Measurements from ENCODE around the gene PTDSS2. TPM values are rescaled to one million over a fixed set of nuclear protein-coding genes. Genes with fewer than 3 reads are reported as not detected.
"Not testable (repeated sequence)": the region's sequence is repeated elsewhere in the genome, so short reads cannot be mapped to it uniquely, and the experiment has no call there.

PTDSS2 gene
- total RNA-seq, result 55.3 and 56.1 TPM in 2 replicates
- long read RNA-seq, partial matches to known transcripts, result 1 of 9 reads
- long read RNA-seq, other reads (novel, unspliced or antisense), result 7 of 9 reads

GRCh38 chr11:449889-450808, at the start of gene PTDSS2:
Gene PTDSS2 (plus strand): TSS chr11:450279. CDS start chr11:450456, 177 bp downstream.
- Mint-ChIP-seq H3K27me3 (ENCODE audit: unreplicated experiment) (no peaks in the 10 kb centered on the region), H3K27ac (ENCODE audit: unreplicated experiment) (peak within 1 kb of the TSS; percentile 97), H3K4me3 (ENCODE audit: unreplicated experiment) (peak within 1 kb of the TSS; percentile 98), H3K4me1 (ENCODE audit: unreplicated experiment) (peaks cover 26% of the 10 kb centered on the region), H3K9me3 (ENCODE audit: unreplicated experiment) (no peaks in the 10 kb centered on the region), H3K36me3 (ENCODE audit: unreplicated experiment) (peaks cover 9% of the 10 kb centered on the region)
- no peak for TF ChIP-seq CTCF (IDR thresholded peaks at IDR 0.05)
- peak; percentile 98 for DNase-seq (ENCODE audit: extremely low spot score, unreplicated experiment)

GRCh38 chr11:401196-401595, 48.9 kb upstream of the PTDSS2 start:
- H3K36me3 Mint-ChIP-seq (ENCODE audit: unreplicated experiment); H3K4me1 Mint-ChIP-seq (ENCODE audit: unreplicated experiment); DNase-seq (ENCODE audit: extremely low spot score, unreplicated experiment); H3K27me3 Mint-ChIP-seq (ENCODE audit: unreplicated experiment); H3K4me3 Mint-ChIP-seq (ENCODE audit: unreplicated experiment); H3K9me3 Mint-ChIP-seq (ENCODE audit: unreplicated experiment); H3K27ac Mint-ChIP-seq (ENCODE audit: unreplicated experiment): not testable (repeated sequence)

GRCh38 chr11:403021-403760, 46.9 kb upstream of the PTDSS2 start:
- no peaks in the 10 kb centered on the region for H3K27me3 Mint-ChIP-seq (ENCODE audit: unreplicated experiment)
- no peaks in the 10 kb centered on the region for H3K36me3 Mint-ChIP-seq (ENCODE audit: unreplicated experiment)
- no peak for TF ChIP-seq CTCF (IDR thresholded peaks at IDR 0.05)
- peaks cover 7% of the 10 kb centered on the region for H3K4me1 Mint-ChIP-seq (ENCODE audit: unreplicated experiment)
- no peak overlapping the region for H3K27ac Mint-ChIP-seq (ENCODE audit: unreplicated experiment)
- no peak overlapping the region for H3K4me3 Mint-ChIP-seq (ENCODE audit: unreplicated experiment)
- H3K9me3 Mint-ChIP-seq (ENCODE audit: unreplicated experiment), result no peaks in the 10 kb centered on the region
- DNase-seq (ENCODE audit: extremely low spot score, unreplicated experiment), result no peak

- no peaks in the 10 kb centered on the region for H3K27me3 Mint-ChIP-seq (ENCODE audit: unreplicated experiment)
- H3K4me3 Mint-ChIP-seq (ENCODE audit: unreplicated experiment), result no peak overlapping the region
- no peak overlapping the region for H3K27ac Mint-ChIP-seq (ENCODE audit: unreplicated experiment)
- no peak for TF ChIP-seq CTCF (IDR thresholded peaks at IDR 0.05)
- H3K9me3 Mint-ChIP-seq (ENCODE audit: unreplicated experiment), result no peaks in the 10 kb centered on the region
- H3K4me1 Mint-ChIP-seq (ENCODE audit: unreplicated experiment), result peaks cover 7% of the 10 kb centered on the region
- no peak for DNase-seq (ENCODE audit: extremely low spot score, unreplicated experiment)
- H3K36me3 Mint-ChIP-seq (ENCODE audit: unreplicated experiment), result no peaks in the 10 kb centered on the region
Observed at GRCh38 chr11:403761-404431, 46.2 kb upstream of the PTDSS2 start.

- Mint-ChIP-seq H3K4me1 (ENCODE audit: unreplicated experiment) (peaks cover 14% of the 10 kb centered on the region), H3K27ac (ENCODE audit: unreplicated experiment) (no peak overlapping the region), H3K9me3 (ENCODE audit: unreplicated experiment) (no peaks in the 10 kb centered on the region), H3K4me3 (ENCODE audit: unreplicated experiment) (no peak overlapping the region), H3K36me3 (ENCODE audit: unreplicated experiment) (no peaks in the 10 kb centered on the region), H3K27me3 (ENCODE audit: unreplicated experiment) (no peaks in the 10 kb centered on the region)
- TF ChIP-seq CTCF (IDR thresholded peaks at IDR 0.05), result no peak
- no peak for DNase-seq (ENCODE audit: extremely low spot score, unreplicated experiment)
Observed at GRCh38 chr11:404551-405264, 45.4 kb upstream of the PTDSS2 start.

Measured in osteocyte (in vitro differentiated cells).